Measurements from ENCODE around the gene GALNTL6.

The GALNTL6 gene

DNA sequence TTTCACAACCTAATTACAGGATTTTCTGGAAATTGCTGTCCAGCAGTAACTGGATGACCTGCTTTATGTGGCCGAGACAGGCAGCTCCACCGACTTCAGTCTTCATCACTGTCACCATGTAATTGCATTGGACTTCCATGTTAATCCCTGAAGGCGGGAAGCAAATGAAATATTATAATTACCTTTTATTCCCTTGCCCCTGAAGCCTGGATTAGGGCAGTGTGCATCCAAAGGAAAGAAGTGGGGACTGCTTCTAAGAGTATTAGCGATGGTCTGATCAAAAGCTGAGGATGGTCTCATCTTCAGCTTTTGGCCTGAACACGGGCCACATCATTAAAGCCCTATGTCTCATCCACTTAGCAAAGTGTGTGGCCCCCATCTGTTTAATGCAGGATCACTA, 1043.8 kb downstream of the GALNTL6 start:
- no peaks in the 10 kb centered on the region for H3K9me3 ChIP-seq (ENCODE audit: severe bottlenecking)

DNA sequence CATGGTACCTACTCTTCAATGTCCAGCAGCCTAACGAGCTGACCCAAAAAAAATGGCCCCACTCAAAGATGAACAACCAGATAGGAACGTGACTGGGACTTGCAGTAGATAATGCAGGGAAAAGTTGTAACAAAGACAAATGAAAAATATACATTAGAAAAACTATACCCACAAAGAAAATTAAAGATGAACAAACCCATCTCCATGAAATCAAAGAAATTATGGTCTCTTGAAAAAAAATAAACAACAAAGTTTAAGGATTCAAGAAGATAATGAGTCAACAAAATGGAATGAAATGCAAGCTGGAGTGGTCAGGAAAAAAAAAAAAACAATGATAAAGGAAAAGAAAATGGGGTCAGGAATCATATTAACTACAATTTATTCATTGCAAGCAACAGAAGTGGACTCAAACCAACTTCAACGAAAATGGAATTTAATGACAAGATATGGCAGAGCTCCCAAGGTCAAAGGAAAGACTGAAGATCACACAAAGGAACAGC, 1045.6 kb downstream of the GALNTL6 start:
- Histone ChIP-seq H3K4me1 (ENCODE audit: insufficient read depth, poor library complexity, severe bottlenecking) (no peaks in the 10 kb centered on the region), H3K36me3 (ENCODE audit: low read depth) (no peaks in the 10 kb centered on the region), H3K27me3 (ENCODE audit: insufficient read depth, poor library complexity, severe bottlenecking) (no peaks in the 10 kb centered on the region), H3K27ac (ENCODE audit: poor library complexity, severe bottlenecking) (no peak overlapping the region), H3K9me3 (ENCODE audit: severe bottlenecking) (peaks cover 3% of the 10 kb centered on the region), H3K4me3 (ENCODE audit: severe bottlenecking) (no peak overlapping the region)
- TF ChIP-seq, protein P1, sequence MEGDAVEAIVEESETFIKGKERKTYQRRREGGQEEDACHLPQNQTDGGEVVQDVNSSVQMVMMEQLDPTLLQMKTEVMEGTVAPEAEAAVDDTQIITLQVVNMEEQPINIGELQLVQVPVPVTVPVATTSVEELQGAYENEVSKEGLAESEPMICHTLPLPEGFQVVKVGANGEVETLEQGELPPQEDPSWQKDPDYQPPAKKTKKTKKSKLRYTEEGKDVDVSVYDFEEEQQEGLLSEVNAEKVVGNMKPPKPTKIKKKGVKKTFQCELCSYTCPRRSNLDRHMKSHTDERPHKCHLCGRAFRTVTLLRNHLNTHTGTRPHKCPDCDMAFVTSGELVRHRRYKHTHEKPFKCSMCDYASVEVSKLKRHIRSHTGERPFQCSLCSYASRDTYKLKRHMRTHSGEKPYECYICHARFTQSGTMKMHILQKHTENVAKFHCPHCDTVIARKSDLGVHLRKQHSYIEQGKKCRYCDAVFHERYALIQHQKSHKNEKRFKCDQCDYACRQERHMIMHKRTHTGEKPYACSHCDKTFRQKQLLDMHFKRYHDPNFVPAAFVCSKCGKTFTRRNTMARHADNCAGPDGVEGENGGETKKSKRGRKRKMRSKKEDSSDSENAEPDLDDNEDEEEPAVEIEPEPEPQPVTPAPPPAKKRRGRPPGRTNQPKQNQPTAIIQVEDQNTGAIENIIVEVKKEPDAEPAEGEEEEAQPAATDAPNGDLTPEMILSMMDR (IDR thresholded peaks at IDR 0.05; ENCODE audit: poor library complexity, severe bottlenecking), result no peak
- ATAC-seq (ENCODE audit: low read depth), result no peak
- no peak for DNase-seq (ENCODE audit: low spot score)

More for the DNA sequence above, 1043.8 kb downstream of the GALNTL6 start:
- no peak overlapping the region for H3K4me3 ChIP-seq (ENCODE audit: severe bottlenecking)
- TF ChIP-seq, protein P1 (IDR thresholded peaks at IDR 0.05; ENCODE audit: poor library complexity, severe bottlenecking), result no peak
- H3K36me3 ChIP-seq (ENCODE audit: low read depth), result no peaks in the 10 kb centered on the region
- peaks cover 2% of the 10 kb centered on the region for H3K4me1 ChIP-seq (ENCODE audit: insufficient read depth, poor library complexity, severe bottlenecking)
- ATAC-seq (ENCODE audit: low read depth) (no peak), DNase-seq (ENCODE audit: low spot score) (no peak)
- no peaks in the 10 kb centered on the region for H3K27me3 ChIP-seq (ENCODE audit: insufficient read depth, poor library complexity, severe bottlenecking)
- no peak overlapping the region for H3K27ac ChIP-seq (ENCODE audit: poor library complexity, severe bottlenecking)

DNA sequence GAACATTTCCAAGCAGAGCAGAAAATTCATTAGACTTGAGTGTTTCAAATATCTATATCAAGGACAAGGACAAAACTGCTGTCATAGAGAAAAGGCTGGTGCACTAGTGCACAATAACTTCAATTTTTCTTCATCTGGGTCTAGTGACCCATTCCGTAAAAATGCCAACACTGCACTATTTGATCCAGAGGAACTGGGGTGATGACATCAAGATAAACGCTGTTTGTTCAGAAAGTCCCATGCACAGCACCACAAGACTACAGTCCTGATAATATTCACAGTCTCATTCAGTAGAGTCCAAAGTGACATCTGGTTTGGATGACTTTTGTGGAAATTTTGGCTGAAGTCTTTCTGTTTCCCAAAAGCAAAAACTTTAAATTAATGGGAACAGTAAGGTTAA, 1051.9 kb downstream of the GALNTL6 start:
- no peaks in the 10 kb centered on the region for H3K27me3 ChIP-seq (ENCODE audit: insufficient read depth, poor library complexity, severe bottlenecking)
- no peaks in the 10 kb centered on the region for H3K4me1 ChIP-seq (ENCODE audit: insufficient read depth, poor library complexity, severe bottlenecking)
- H3K27ac ChIP-seq (ENCODE audit: poor library complexity, severe bottlenecking), result no peak overlapping the region
- ATAC-seq (ENCODE audit: low read depth) (no peak), DNase-seq (ENCODE audit: low spot score) (no peak)
- H3K4me3 ChIP-seq (ENCODE audit: severe bottlenecking), result no peak overlapping the region
- peaks cover 3% of the 10 kb centered on the region for H3K9me3 ChIP-seq (ENCODE audit: severe bottlenecking)
- TF ChIP-seq, protein P1 (IDR thresholded peaks at IDR 0.05; ENCODE audit: poor library complexity, severe bottlenecking), result no peak
- H3K36me3 ChIP-seq (ENCODE audit: low read depth), result no peaks in the 10 kb centered on the region

DNA sequence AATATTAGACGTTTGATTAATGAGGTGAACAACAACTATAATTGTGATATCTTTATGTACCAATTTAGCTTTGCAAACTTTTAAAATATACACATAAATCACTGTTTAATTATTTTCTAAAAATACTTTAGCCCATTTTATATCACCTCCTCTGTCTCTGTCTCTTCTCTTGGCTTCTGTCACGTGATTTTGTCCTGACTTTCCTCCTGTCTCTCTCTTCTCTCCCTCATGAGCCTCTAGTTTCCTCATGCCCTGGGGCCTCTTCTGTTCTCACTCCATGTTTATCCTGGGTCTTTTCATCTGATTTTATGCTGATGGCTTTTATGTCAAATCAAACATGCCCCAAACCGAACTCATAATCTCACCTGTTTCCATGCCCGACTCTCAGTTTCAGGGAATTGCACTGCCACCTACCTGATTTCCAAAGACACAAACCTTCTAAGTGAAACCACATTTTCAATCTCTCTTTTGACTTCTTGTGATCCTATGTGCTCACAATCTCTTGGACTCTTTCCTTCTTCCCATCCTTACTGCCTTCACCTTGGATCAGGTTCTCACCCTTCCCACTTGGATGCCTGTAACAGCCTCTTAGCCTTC, 1052.4 kb downstream of the GALNTL6 start:
- H3K4me3 ChIP-seq (ENCODE audit: severe bottlenecking), result no peak overlapping the region
- no peaks in the 10 kb centered on the region for H3K36me3 ChIP-seq (ENCODE audit: low read depth)
- H3K4me1 ChIP-seq (ENCODE audit: insufficient read depth, poor library complexity, severe bottlenecking), result no peaks in the 10 kb centered on the region
- H3K9me3 ChIP-seq (ENCODE audit: severe bottlenecking), result peaks cover 3% of the 10 kb centered on the region
- TF ChIP-seq, protein P1 (IDR thresholded peaks at IDR 0.05; ENCODE audit: poor library complexity, severe bottlenecking), result no peak
- DNase-seq (ENCODE audit: low spot score) (no peak), ATAC-seq (ENCODE audit: low read depth) (no peak)
- no peak overlapping the region for H3K27ac ChIP-seq (ENCODE audit: poor library complexity, severe bottlenecking)
- no peaks in the 10 kb centered on the region for H3K27me3 ChIP-seq (ENCODE audit: insufficient read depth, poor library complexity, severe bottlenecking)

DNA sequence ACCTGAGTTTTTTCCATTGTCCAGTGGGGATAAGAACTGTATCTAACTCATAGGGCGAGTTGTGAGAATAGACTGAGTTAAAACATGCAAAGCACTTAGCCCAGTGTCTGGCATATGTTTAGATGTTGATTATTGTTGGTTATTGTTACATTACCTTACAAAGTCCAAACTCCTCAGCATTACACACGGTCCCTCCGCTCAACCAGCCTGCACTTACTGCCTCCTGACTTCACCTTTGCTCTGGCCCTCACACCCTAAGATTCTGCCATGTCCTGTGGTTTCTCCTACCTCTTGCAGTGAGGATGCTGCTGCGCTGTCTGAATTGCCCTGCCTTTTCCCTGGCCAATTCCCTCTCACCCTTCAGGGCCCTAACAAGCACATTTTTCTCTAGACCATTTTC, 1053.2 kb downstream of the GALNTL6 start:
- H3K27ac ChIP-seq (ENCODE audit: poor library complexity, severe bottlenecking), result no peak overlapping the region
- no peak overlapping the region for H3K4me3 ChIP-seq (ENCODE audit: severe bottlenecking)
- TF ChIP-seq, protein P1 (IDR thresholded peaks at IDR 0.05; ENCODE audit: poor library complexity, severe bottlenecking), result no peak
- H3K36me3 ChIP-seq (ENCODE audit: low read depth), result no peaks in the 10 kb centered on the region
- ATAC-seq (ENCODE audit: low read depth) (no peak), DNase-seq (ENCODE audit: low spot score) (no peak)
- no peaks in the 10 kb centered on the region for H3K27me3 ChIP-seq (ENCODE audit: insufficient read depth, poor library complexity, severe bottlenecking)
- no peaks in the 10 kb centered on the region for H3K4me1 ChIP-seq (ENCODE audit: insufficient read depth, poor library complexity, severe bottlenecking)
- H3K9me3 ChIP-seq (ENCODE audit: severe bottlenecking), result peaks cover 3% of the 10 kb centered on the region

All from RWPE2 (cell line).